A549 (cell line): ENCODE data around the gene GMPS. TPM values are rescaled to one million over a fixed set of nuclear protein-coding genes. Genes with fewer than 3 reads are reported as not detected.
"Not testable (repeated sequence)": the region's sequence is repeated elsewhere in the genome, so short reads cannot be mapped to it uniquely, and the experiment has no call there.

Source experiments
- ATAC-seq, 2 experiments: fragments of 200-7000 bp in 1 of 2; fragments of >200 bp in 1 of 2; cut with Nextera tagmentation in 1 of 2; cut with Tn5 transposase in 1 of 2; 3 replicates each; pipeline versions ENCODE4 v1.8.0 to v1.9.1; 2018 to 2020; ENCODE audit warnings: mild to moderate bottlenecking in 1 of 2, moderate library complexity in 1 of 2
- CTCF ChIA-PET: fragments of 300-600 bp; sonication (Branson Sonifier 250); formaldehyde crosslinking; extraction: SDS; loops from one replicate; lab custom pipeline; 2021; ENCODE audit warnings: antibody characterized with exemption, inconsistent platforms; lab: Yijun Ruan, JAX
- POLR2A ChIA-PET: fragments of 350-600 bp; formaldehyde crosslinking; extraction: SDS; loops from one replicate; lab custom pipeline; 2021; ENCODE audit warnings: antibody characterized with exemption, inconsistent platforms; lab: Yijun Ruan, JAX
- DNase-seq, 2 experiments: peaks; one replicate each; pipeline versions ENCODE4 v3.0.0 to v3.0.0-alpha.2; 2011 to 2016; ENCODE audit warnings: low read depth in 1 of 2, low spot score in 1 of 2
- FAIRE-seq: peaks from 2 replicates; lab custom pipeline; 2011; peaks lifted over from hg19 to GRCh38; lab: Jason Lieb, UNC
- H3K27ac ChIP-seq, 2 experiments: fragments of >200 bp; sonication (Bioruptor Twin); formaldehyde crosslinking; 3 replicates each; pipeline ENCODE4 v1.5.1; 2016 to 2017
- H3K4me1 ChIP-seq: fragments of >200 bp; sonication (Bioruptor Twin); formaldehyde crosslinking; 3 replicates; pipeline ENCODE4 v1.6.1; 2016
- H3K4me2 ChIP-seq: fragments of >200 bp; sonication (Bioruptor Twin); formaldehyde crosslinking; 3 replicates; pipeline ENCODE4 v1.6.1; 2016
- H3K4me3 ChIP-seq: fragments of >200 bp; sonication (Bioruptor Twin); formaldehyde crosslinking; 3 replicates; pipeline ENCODE4 v1.5.1; 2016
- H3K9me3 ChIP-seq: fragments of >200 bp; sonication (Bioruptor Twin); formaldehyde crosslinking; 3 replicates; pipeline ENCODE4 v1.6.1; 2016
- CHD2 ChIP-seq: fragments of 150-350 bp; IDR thresholded peaks from 2 replicates; pipeline ENCODE4 v1.6.1; 2014; ENCODE audit warnings: low read length; ENCODE audit not compliant: partially characterized antibody
- CHD4 ChIP-seq: fragments of 200-600 bp; sonication (generic); IDR thresholded peaks from 2 replicates; pipeline ENCODE4 v1.6.1; 2016; ENCODE audit warnings: antibody characterized with exemption, mild to moderate bottlenecking, borderline replicate concordance
- FOSB ChIP-seq: fragments of 250-450 bp; sonication (Bioruptor Pico); IDR thresholded peaks from 2 replicates; pipeline ENCODE4 v1.5.0; 2020; ENCODE audit warnings: mild to moderate bottlenecking, moderate library complexity
- FOSL2 ChIP-seq, 2 experiments: fragments of 450-650 bp in 1 of 2; fragments of >200 bp in 1 of 2; sonication (Bioruptor Twin) in 1 of 2; formaldehyde crosslinking; IDR thresholded peaks; 2 replicates each; pipeline versions ENCODE4 v1.5.0 to v1.6.1; 2016 to 2020; ENCODE audit warnings: mild to moderate bottlenecking in 1 of 2, moderate library complexity in 1 of 2
- FOXS1 ChIP-seq: fragments of 250-450 bp; sonication (Bioruptor Pico); IDR thresholded peaks from 2 replicates; pipeline ENCODE4 v1.5.0; 2020; ENCODE audit warnings: mild to moderate bottlenecking, moderate library complexity
- HDAC2 ChIP-seq: fragments of 200-600 bp; sonication (generic); IDR thresholded peaks from 2 replicates; pipeline ENCODE4 v1.6.1; 2016
- HEYL ChIP-seq: fragments of 250-450 bp; sonication (Bioruptor Pico); IDR thresholded peaks from 2 replicates; pipeline ENCODE4 v1.8.0; 2021; ENCODE audit warnings: mild to moderate bottlenecking, moderate library complexity
- HOXB13 ChIP-seq: fragments of 250-450 bp; sonication (Bioruptor Pico); IDR thresholded peaks from 2 replicates; pipeline ENCODE4 v1.5.0; 2020; ENCODE audit warnings: low read depth, mild to moderate bottlenecking, moderate library complexity
- HOXB5 ChIP-seq: fragments of 250-450 bp; sonication (Bioruptor Pico); IDR thresholded peaks from 2 replicates; pipeline ENCODE4 v1.5.0; 2020; ENCODE audit warnings: mild to moderate bottlenecking, moderate library complexity
- JUN ChIP-seq, 2 experiments: fragments of >200 bp; sonication (Bioruptor Twin); formaldehyde crosslinking; IDR thresholded peaks; 2 replicates in 1 of 2; 3 replicates in 1 of 2; pipeline ENCODE4 v1.6.1; 2016 to 2017
- KDM5A ChIP-seq: fragments of 200-600 bp; sonication (generic); IDR thresholded peaks from 2 replicates; pipeline ENCODE4 v1.6.1; 2016; ENCODE audit warnings: antibody characterized with exemption, mild to moderate bottlenecking
- MAFK ChIP-seq: fragments of 450-650 bp; IDR thresholded peaks from 2 replicates; pipeline ENCODE4 v1.6.1; 2014; ENCODE audit not compliant: partially characterized antibody
- NPAS2 ChIP-seq: fragments of 250-450 bp; sonication (Bioruptor Pico); IDR thresholded peaks from 2 replicates; pipeline ENCODE4 v1.8.0; 2022; ENCODE audit warnings: mild to moderate bottlenecking, moderate library complexity, borderline replicate concordance
- NR3C1 ChIP-seq: fragments of >200 bp; sonication (Bioruptor Twin); formaldehyde crosslinking; IDR thresholded peaks from 3 replicates; pipeline ENCODE4 v1.6.1; 2017
- POLR2A ChIP-seq: IDR thresholded peaks from 2 replicates; pipeline ENCODE4 v1.6.1; 2012; ENCODE audit warnings: mild to moderate bottlenecking, low read length
- RAD21 ChIP-seq, 2 experiments: fragments of >200 bp in 1 of 2; sonication (Bioruptor Twin) in 1 of 2; formaldehyde crosslinking in 1 of 2; IDR thresholded peaks in 1 of 2; conservative IDR thresholded peaks in 1 of 2; 2 replicates in 1 of 2; 3 replicates in 1 of 2; pipeline ENCODE4 v1.6.1; 2012 to 2018; ENCODE audit warnings: inconsistent platforms in 1 of 2
- RCOR1 ChIP-seq: fragments of 150-350 bp; IDR thresholded peaks from 2 replicates; pipeline ENCODE4 v1.6.1; 2014; ENCODE audit warnings: antibody characterized with exemption, low read length, low read depth
- RFX5 ChIP-seq: fragments of 450-650 bp; IDR thresholded peaks from 2 replicates; pipeline ENCODE4 v1.7.1; 2014; ENCODE audit warnings: antibody characterized with exemption, mild to moderate bottlenecking, moderate library complexity
- SREBF2 ChIP-seq: fragments of 450-650 bp; IDR thresholded peaks from 2 replicates; pipeline ENCODE4 v1.6.1; 2014; ENCODE audit warnings: mild to moderate bottlenecking, moderate library complexity
- TFCP2L1 ChIP-seq: fragments of 250-450 bp; sonication (Bioruptor Pico); IDR thresholded peaks from 2 replicates; pipeline ENCODE4 v1.5.0; 2021; ENCODE audit warnings: mild to moderate bottlenecking
- ZNF302 ChIP-seq: fragments of 250-450 bp; sonication (Bioruptor Pico); IDR thresholded peaks from 2 replicates; pipeline ENCODE4 v1.9.0; 2021; ENCODE audit warnings: inconsistent platforms, mild to moderate bottlenecking, moderate library complexity
- WGBS: methylation state at CpG from one replicate; pipeline ENCODE4 v1.1.6; 2017; ENCODE audit errors: missing lambda C conversion rate; 5-methylcytosine and 5-hydroxymethylcytosine counted together
- polyA plus RNA-seq, 4 experiments: library from polyadenylated mRNA; depleted of rRNA in 3 of 4; stranded (reverse); fragments of >200 nt; fragmentation: RNase III in 1 of 4; extraction: RNeasy Plus Mini Kit Qiagen cat#74134 plus additional on column Dnase treatment in 1 of 4; gene quantifications; 2 replicates in 3 of 4; 3 replicates in 1 of 4; pipeline ENCODE4 v1.2.3, GENCODE V29; 2011 to 2017
- TF ChIP-seq, protein P1 (sequence below): IDR thresholded peaks from 2 replicates; pipeline ENCODE4 v1.6.1; 2012
- TF ChIP-seq, protein P2 (sequence below): fragments of 250-450 bp; sonication (Bioruptor Pico); IDR thresholded peaks from 2 replicates; pipeline ENCODE4 v1.5.0; 2020; ENCODE audit warnings: low read depth, mild to moderate bottlenecking, moderate library complexity
- TF ChIP-seq, protein P3 (sequence below): fragments of 450-650 bp; IDR thresholded peaks from 2 replicates; pipeline ENCODE4 v1.6.1; 2014; ENCODE audit warnings: antibody characterized with exemption
- TF ChIP-seq, protein P4 (sequence below): fragments of 200-600 bp; sonication (generic); IDR thresholded peaks from 2 replicates; pipeline ENCODE4 v1.6.1; 2016; ENCODE audit warnings: antibody characterized with exemption, mild to moderate bottlenecking, moderate library complexity

GMPS gene
- polyA plus RNA-seq, 2 of the 4 experiments (the other 2 are of a cell fraction): 74.4 to 114 TPM

DNA sequence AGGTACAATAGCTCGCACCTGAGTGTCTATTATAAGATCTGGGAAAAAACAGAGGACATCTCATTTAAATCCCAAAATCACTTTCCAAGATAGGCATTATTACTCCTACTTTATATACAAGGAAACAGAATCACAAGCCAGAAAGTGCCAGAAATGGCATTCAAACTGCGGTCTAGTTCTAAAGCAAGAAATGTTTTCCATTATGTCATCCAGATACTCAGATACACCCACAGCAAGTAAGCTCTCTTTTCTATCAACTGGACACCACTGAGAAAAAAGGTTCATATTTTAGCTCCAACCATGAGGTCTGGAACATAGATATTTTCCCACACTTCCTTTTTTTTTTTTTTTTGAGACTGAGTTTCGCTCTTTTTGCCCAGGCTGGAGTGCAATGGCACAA lies 24.3 kb upstream of the GMPS start:
- TF ChIP-seq ZNF302: no peak
- TF ChIP-seq, protein P1, sequence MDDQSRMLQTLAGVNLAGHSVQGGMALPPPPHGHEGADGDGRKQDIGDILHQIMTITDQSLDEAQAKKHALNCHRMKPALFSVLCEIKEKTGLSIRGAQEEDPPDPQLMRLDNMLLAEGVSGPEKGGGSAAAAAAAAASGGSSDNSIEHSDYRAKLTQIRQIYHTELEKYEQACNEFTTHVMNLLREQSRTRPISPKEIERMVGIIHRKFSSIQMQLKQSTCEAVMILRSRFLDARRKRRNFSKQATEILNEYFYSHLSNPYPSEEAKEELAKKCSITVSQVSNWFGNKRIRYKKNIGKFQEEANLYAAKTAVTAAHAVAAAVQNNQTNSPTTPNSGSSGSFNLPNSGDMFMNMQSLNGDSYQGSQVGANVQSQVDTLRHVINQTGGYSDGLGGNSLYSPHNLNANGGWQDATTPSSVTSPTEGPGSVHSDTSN: no peak
- TF ChIP-seq, protein P2, sequence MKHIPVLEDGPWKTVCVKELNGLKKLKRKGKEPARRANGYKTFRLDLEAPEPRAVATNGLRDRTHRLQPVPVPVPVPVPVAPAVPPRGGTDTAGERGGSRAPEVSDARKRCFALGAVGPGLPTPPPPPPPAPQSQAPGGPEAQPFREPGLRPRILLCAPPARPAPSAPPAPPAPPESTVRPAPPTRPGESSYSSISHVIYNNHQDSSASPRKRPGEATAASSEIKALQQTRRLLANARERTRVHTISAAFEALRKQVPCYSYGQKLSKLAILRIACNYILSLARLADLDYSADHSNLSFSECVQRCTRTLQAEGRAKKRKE (CRISPR knock-in tag): no peak
- no peak for TF ChIP-seq POLR2A
- no peak for TF ChIP-seq JUN (IDR thresholded peaks at IDR 0.05)
- no peak for TF ChIP-seq HOXB13 (CRISPR knock-in tag)
- no peak for TF ChIP-seq HOXB5 (CRISPR knock-in tag)
- TF ChIP-seq NR3C1: no peak
- TF ChIP-seq SREBF2: no peak
- TF ChIP-seq HEYL (CRISPR knock-in tag): no peak
- Histone ChIP-seq H3K9me3 (no peaks in the 10 kb centered on the region), H3K27ac (no peak overlapping the region), H3K4me1 (peaks cover 2% of the 10 kb centered on the region; the same call in 2 of the 3 replicates), H3K4me3 (no peak overlapping the region), H3K4me2 (no peak overlapping the region)
- ChIA-PET POLR2A (no interaction called here), CTCF (interaction anchor here (1.3 kb wide), 1 partner anchor 40 kb away, joined by 6 read pairs; the partner anchor contains the start of gene C3orf33)
- 97% methylated on average over 3 of the region's 3 CpGs for WGBS
- no peak for DNase-seq
- no peak for FAIRE-seq
- no peak for ATAC-seq

DNA sequence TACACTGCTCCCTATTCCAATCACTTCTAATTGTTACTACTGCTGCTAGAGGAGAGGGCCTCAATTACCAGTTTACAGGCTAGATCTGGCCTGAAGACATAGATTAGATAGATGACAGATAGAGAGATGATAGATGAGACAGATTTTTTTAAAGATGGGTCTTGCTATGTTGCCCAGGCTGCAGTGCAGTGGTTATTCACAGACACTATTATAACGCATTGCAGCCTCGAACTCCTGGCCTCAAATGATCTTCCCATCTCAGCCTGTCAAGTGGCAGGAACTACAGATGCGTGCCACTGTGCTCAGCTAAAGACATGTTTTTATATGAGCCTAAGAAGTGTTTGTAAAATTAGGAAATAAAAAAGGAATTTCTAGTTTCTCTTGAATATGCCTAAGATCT lies 22.5 kb upstream of the GMPS start:
- Histone ChIP-seq H3K4me3 (no peak overlapping the region), H3K4me1 (peaks cover 16% of the 10 kb centered on the region), H3K4me2 (no peak overlapping the region), H3K27ac (no peak overlapping the region), H3K9me3 (no peaks in the 10 kb centered on the region)
- ChIA-PET CTCF (interaction anchor here (7.1 kb wide), 1 partner anchor 42 kb away, joined by 40 read pairs; the partner anchor contains the start of gene C3orf33), POLR2A (no interaction called here)
- FAIRE-seq (no peak), ATAC-seq (no peak), DNase-seq (no peak)
- TF ChIP-seq RFX5: no peak
- no peak for TF ChIP-seq MAFK
- no peak for TF ChIP-seq FOXS1 (CRISPR knock-in tag)
- TF ChIP-seq JUN (IDR thresholded peaks at IDR 0.05): no peak
- no peak for TF ChIP-seq RAD21 (conservative IDR thresholded peaks at IDR 0.05 in 1 of 2, IDR thresholded peaks at IDR 0.05 in 1 of 2)
- no peak for TF ChIP-seq CHD2
- TF ChIP-seq POLR2A: no peak
- TF ChIP-seq, protein P3, sequence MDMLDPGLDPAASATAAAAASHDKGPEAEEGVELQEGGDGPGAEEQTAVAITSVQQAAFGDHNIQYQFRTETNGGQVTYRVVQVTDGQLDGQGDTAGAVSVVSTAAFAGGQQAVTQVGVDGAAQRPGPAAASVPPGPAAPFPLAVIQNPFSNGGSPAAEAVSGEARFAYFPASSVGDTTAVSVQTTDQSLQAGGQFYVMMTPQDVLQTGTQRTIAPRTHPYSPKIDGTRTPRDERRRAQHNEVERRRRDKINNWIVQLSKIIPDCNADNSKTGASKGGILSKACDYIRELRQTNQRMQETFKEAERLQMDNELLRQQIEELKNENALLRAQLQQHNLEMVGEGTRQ: no peak
- no peak for TF ChIP-seq RCOR1
- no peak for TF ChIP-seq FOSB
- no peak for TF ChIP-seq FOSL2 (IDR thresholded peaks at IDR 0.05)
- no peak for TF ChIP-seq FOSL2 (CRISPR knock-in tag; IDR thresholded peaks at IDR 0.05)
- TF ChIP-seq KDM5A: no peak
- TF ChIP-seq NPAS2: no peak
- TF ChIP-seq, protein P4, sequence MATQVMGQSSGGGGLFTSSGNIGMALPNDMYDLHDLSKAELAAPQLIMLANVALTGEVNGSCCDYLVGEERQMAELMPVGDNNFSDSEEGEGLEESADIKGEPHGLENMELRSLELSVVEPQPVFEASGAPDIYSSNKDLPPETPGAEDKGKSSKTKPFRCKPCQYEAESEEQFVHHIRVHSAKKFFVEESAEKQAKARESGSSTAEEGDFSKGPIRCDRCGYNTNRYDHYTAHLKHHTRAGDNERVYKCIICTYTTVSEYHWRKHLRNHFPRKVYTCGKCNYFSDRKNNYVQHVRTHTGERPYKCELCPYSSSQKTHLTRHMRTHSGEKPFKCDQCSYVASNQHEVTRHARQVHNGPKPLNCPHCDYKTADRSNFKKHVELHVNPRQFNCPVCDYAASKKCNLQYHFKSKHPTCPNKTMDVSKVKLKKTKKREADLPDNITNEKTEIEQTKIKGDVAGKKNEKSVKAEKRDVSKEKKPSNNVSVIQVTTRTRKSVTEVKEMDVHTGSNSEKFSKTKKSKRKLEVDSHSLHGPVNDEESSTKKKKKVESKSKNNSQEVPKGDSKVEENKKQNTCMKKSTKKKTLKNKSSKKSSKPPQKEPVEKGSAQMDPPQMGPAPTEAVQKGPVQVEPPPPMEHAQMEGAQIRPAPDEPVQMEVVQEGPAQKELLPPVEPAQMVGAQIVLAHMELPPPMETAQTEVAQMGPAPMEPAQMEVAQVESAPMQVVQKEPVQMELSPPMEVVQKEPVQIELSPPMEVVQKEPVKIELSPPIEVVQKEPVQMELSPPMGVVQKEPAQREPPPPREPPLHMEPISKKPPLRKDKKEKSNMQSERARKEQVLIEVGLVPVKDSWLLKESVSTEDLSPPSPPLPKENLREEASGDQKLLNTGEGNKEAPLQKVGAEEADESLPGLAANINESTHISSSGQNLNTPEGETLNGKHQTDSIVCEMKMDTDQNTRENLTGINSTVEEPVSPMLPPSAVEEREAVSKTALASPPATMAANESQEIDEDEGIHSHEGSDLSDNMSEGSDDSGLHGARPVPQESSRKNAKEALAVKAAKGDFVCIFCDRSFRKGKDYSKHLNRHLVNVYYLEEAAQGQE: no peak
- no peak for TF ChIP-seq TFCP2L1
- TF ChIP-seq HDAC2: no peak
- no peak for TF ChIP-seq CHD4
- 93% methylated on average over 3 of the region's 3 CpGs for WGBS

DNA sequence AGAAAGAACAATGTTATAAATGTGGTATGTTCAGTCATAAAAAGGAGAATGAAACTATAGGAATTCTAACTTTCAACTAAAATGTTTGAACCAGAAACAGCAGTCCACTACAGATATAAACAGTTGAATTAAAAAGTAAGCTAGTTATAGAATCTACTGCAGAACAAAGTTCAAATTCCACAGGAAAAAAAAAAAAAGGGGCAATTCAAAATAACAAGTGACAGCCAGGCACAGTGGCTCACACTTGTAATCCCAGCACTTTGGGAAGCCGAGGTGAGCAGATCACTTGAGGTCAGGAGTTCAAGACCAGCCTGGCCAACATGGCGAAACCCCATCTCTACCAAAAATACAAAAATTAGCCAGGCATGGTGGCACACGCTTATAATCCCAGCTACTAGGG lies 21.0 kb upstream of the GMPS start:
- CTCF ChIA-PET: interaction anchor here (1.1 to 7.1 kb wide), 3 partner anchors 20 to 467 kb away, joined by 3 to 40 read pairs (median 5); partner anchors contain the start of gene C3orf33
- POLR2A ChIA-PET, FAIRE-seq: not testable (repeated sequence)

More for the DNA sequence above, 21.0 kb upstream of the GMPS start:
- not testable (repeated sequence) for H3K27ac ChIP-seq, ATAC-seq, H3K9me3 ChIP-seq, H3K4me3 ChIP-seq, DNase-seq, H3K4me2 ChIP-seq
- H3K4me1 ChIP-seq: peaks cover 16% of the 10 kb centered on the region
- 84% methylated on average over 3 of the region's 3 CpGs for WGBS
